Tibial nerve (tissue), 3 donors: ENCODE measurements around the gene KIF13A.

ENCODE experiments used
- POLR2A ChIP-seq, 2 donors: fragments of 450-650 bp; IDR thresholded peaks; one replicate each; pipeline ENCODE4 v1.6.1; 2017; ENCODE audit warnings: antibody characterized with exemption in 2 of 2, mild to moderate bottlenecking in 2 of 2, moderate library complexity in 2 of 2
- TF ChIP-seq, protein P1 (sequence below), 5 experiments: fragments of 200-600 bp in 3 of 5; fragments of 450-650 bp in 2 of 5; sonication (generic) in 3 of 5; IDR thresholded peaks; one replicate each; pipeline ENCODE4 v1.5.1; 2016 to 2019; ENCODE audit warnings: antibody characterized with exemption in 5 of 5, mild to moderate bottlenecking in 3 of 5, moderate library complexity in 2 of 5

DNA sequence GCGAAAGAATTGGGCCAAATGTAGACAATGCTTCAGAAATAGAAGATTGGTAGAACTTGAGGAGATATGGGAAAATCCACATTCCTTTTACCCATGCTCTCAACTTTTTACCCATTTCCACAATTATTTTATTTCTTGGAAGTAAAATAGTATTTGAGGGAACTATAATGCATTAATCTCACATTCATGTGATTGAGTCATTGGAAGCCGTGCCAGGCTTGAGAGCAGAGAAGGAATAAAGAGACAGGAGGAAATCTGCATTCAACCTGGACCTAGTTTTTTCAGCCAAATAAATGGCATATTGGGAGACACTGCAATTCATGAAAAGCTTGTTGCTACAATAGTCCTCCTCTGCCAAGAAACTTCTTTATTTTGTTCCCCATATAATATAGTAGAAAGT is 278.0 kb downstream of the KIF13A start:
- TF ChIP-seq, protein P1, sequence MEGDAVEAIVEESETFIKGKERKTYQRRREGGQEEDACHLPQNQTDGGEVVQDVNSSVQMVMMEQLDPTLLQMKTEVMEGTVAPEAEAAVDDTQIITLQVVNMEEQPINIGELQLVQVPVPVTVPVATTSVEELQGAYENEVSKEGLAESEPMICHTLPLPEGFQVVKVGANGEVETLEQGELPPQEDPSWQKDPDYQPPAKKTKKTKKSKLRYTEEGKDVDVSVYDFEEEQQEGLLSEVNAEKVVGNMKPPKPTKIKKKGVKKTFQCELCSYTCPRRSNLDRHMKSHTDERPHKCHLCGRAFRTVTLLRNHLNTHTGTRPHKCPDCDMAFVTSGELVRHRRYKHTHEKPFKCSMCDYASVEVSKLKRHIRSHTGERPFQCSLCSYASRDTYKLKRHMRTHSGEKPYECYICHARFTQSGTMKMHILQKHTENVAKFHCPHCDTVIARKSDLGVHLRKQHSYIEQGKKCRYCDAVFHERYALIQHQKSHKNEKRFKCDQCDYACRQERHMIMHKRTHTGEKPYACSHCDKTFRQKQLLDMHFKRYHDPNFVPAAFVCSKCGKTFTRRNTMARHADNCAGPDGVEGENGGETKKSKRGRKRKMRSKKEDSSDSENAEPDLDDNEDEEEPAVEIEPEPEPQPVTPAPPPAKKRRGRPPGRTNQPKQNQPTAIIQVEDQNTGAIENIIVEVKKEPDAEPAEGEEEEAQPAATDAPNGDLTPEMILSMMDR (IDR thresholded peaks at IDR 0.05) = no peak
- TF ChIP-seq POLR2A (IDR thresholded peaks at IDR 0.05) = no peak
